HepG2 (cell line): ENCODE results near the gene TMEM14C. TPM values are rescaled to one million over a fixed set of nuclear protein-coding genes. Genes with fewer than 3 reads are reported as not detected.

Experiments used
- AHR ChIP-seq: IDR thresholded peaks from 2 replicates; pipeline ENCODE4 v1.6.1; 2018; ENCODE audit warnings: missing genetic modification reagents, missing compliant biosample characterization
- BORCS8-MEF2B ChIP-seq: sonication (generic); formaldehyde crosslinking; IDR thresholded peaks from 2 replicates; pipeline ENCODE4 v1.8.0; 2022; ENCODE audit warnings: mild to moderate bottlenecking, missing genetic modification reagents
- CHD2 ChIP-seq: IDR thresholded peaks from 2 replicates; pipeline ENCODE4 v1.6.1; 2011; ENCODE audit warnings: low read depth, low read length, improper control_type of control experiment
- CREB1 ChIP-seq, 2 experiments: fragments of 450-650 bp in 1 of 2; IDR thresholded peaks; 2 replicates each; pipeline ENCODE4 v1.6.1; 2016 to 2017; ENCODE audit warnings: control low read depth in 1 of 2, mild to moderate bottlenecking in 1 of 2, missing compliant biosample characterization in 1 of 2, missing genetic modification characterization in 1 of 2
- DR1 ChIP-seq: sonication (generic); formaldehyde crosslinking; IDR thresholded peaks from 2 replicates; pipeline ENCODE4 v1.8.0; 2021; ENCODE audit warnings: mild to moderate bottlenecking, missing genetic modification reagents, inconsistent platforms
- EP300 ChIP-seq, 3 experiments: sonication (generic) in 1 of 3; formaldehyde crosslinking in 1 of 3; IDR thresholded peaks; 2 replicates each; pipeline versions ENCODE4 v1.5.1 to v1.6.1; 2011 to 2020; ENCODE audit warnings: low read depth in 2 of 3, low read length in 2 of 3, borderline replicate concordance in 1 of 3, improper control_type of control experiment in 1 of 3, mild to moderate bottlenecking in 1 of 3, missing genetic modification reagents in 1 of 3, moderate library complexity in 1 of 3
- GLI4 ChIP-seq: sonication (generic); formaldehyde crosslinking; IDR thresholded peaks from 2 replicates; pipeline ENCODE4 v1.5.1; 2020; ENCODE audit warnings: missing genetic modification reagents, mild to moderate bottlenecking, moderate library complexity, borderline replicate concordance
- HIVEP1 ChIP-seq: sonication (generic); formaldehyde crosslinking; IDR thresholded peaks from 2 replicates; pipeline ENCODE4 v1.4.0; 2020; ENCODE audit warnings: mild to moderate bottlenecking, missing genetic modification reagents
- IRX3 ChIP-seq: sonication (generic); formaldehyde crosslinking; IDR thresholded peaks from 2 replicates; pipeline ENCODE4 v1.8.1; 2023; ENCODE audit warnings: mild to moderate bottlenecking, low read depth, missing genetic modification reagents, borderline replicate concordance
- MIER3 ChIP-seq: IDR thresholded peaks from 2 replicates; pipeline ENCODE4 v1.6.1; 2016; ENCODE audit warnings: missing compliant biosample characterization, borderline replicate concordance
- MYNN ChIP-seq: sonication (generic); formaldehyde crosslinking; IDR thresholded peaks from 2 replicates; pipeline ENCODE4 v1.4.0; 2020; ENCODE audit warnings: mild to moderate bottlenecking, low read depth, missing genetic modification reagents
- NBN ChIP-seq: fragments of 450-650 bp; conservative IDR thresholded peaks from 2 replicates; pipeline ENCODE4 v1.6.1; 2017
- SOX13 ChIP-seq, 3 experiments: fragments of 450-650 bp in 1 of 3; sonication (generic) in 1 of 3; formaldehyde crosslinking in 1 of 3; IDR thresholded peaks in 2 of 3; conservative IDR thresholded peaks in 1 of 3; 2 replicates each; pipeline versions ENCODE4 v1.5.0 to v1.6.1; 2016 to 2020; ENCODE audit warnings: antibody characterized with exemption in 1 of 3, mild to moderate bottlenecking in 1 of 3, missing compliant biosample characterization in 1 of 3, missing genetic modification reagents in 1 of 3, moderate library complexity in 1 of 3
- ZFP90 ChIP-seq: sonication (generic); formaldehyde crosslinking; IDR thresholded peaks from 2 replicates; pipeline ENCODE4 v1.8.0; 2022; ENCODE audit warnings: missing genetic modification reagents, mild to moderate bottlenecking, inconsistent platforms, borderline replicate concordance
- ZNF292 ChIP-seq: sonication (generic); formaldehyde crosslinking; IDR thresholded peaks from 2 replicates; pipeline ENCODE4 v1.8.1; 2022; ENCODE audit warnings: mild to moderate bottlenecking, low read depth, missing genetic modification reagents, borderline replicate concordance
- ZNF382 ChIP-seq: sonication (generic); formaldehyde crosslinking; IDR thresholded peaks from 2 replicates; pipeline ENCODE4 v1.5.0; 2020; ENCODE audit warnings: missing genetic modification reagents, mild to moderate bottlenecking, borderline replicate concordance
- ZNF552 ChIP-seq: sonication (generic); formaldehyde crosslinking; IDR thresholded peaks from 2 replicates; pipeline ENCODE4 v1.9.0; 2022; ENCODE audit warnings: missing genetic modification reagents, mild to moderate bottlenecking, borderline replicate concordance
- ZNF816 ChIP-seq: sonication (generic); formaldehyde crosslinking; IDR thresholded peaks from 2 replicates; pipeline ENCODE4 v1.8.0; 2022; ENCODE audit warnings: missing genetic modification reagents, mild to moderate bottlenecking, borderline replicate concordance
- polyA plus RNA-seq, 8 experiments: library from polyadenylated mRNA; depleted of rRNA in 3 of 8; stranded (reverse) in 7 of 8; unstranded in 1 of 8; fragments of >200 nt; fragmentation: Illumina TruSeq in 4 of 8; extraction: Trizol in 4 of 8; gene quantifications; 2 replicates each; pipeline versions ENCODE4 v1.2.1 to v1.2.3, GENCODE V29; 2011 to 2016; ENCODE audit warnings: low read depth in 4 of 8, missing spikeins in 1 of 8, mixed read lengths in 1 of 8; ENCODE audit not compliant: insufficient read depth in 1 of 8
- total RNA-seq, 5 experiments: library from RNA; depleted of rRNA; stranded (reverse); fragments of >200 nt; fragmentation: Illumina TruSeq; extraction: Trizol; gene quantifications; 2 replicates each; pipeline ENCODE4 v1.2.3, GENCODE V29; 2016; ENCODE audit warnings: low read depth in 1 of 5
- TF ChIP-seq, protein P1 (sequence below): sonication (generic); formaldehyde crosslinking; IDR thresholded peaks from 2 replicates; pipeline ENCODE4 v1.4.0; 2020; ENCODE audit warnings: missing genetic modification reagents
- TF ChIP-seq, protein P2 (sequence below): IDR thresholded peaks from 2 replicates; pipeline ENCODE4 v1.6.1; 2012; ENCODE audit warnings: low read depth, low read length, improper control_type of control experiment
- TF ChIP-seq, protein P3 (sequence below): sonication (generic); formaldehyde crosslinking; IDR thresholded peaks from 2 replicates; pipeline ENCODE4 v1.8.1; 2023; ENCODE audit warnings: mild to moderate bottlenecking, missing genetic modification reagents, borderline replicate concordance
- TF ChIP-seq, protein P4 (sequence below): sonication (generic); formaldehyde crosslinking; IDR thresholded peaks from 2 replicates; pipeline ENCODE4 v1.5.1; 2020; ENCODE audit warnings: missing genetic modification reagents, mild to moderate bottlenecking, borderline replicate concordance

Gene TMEM14C
- total and polyA plus RNA-seq, 2 of the 13 experiments (the other 11 are each of a cell fraction or from before 2014, with no cell fraction given): 184 TPM

DNA sequence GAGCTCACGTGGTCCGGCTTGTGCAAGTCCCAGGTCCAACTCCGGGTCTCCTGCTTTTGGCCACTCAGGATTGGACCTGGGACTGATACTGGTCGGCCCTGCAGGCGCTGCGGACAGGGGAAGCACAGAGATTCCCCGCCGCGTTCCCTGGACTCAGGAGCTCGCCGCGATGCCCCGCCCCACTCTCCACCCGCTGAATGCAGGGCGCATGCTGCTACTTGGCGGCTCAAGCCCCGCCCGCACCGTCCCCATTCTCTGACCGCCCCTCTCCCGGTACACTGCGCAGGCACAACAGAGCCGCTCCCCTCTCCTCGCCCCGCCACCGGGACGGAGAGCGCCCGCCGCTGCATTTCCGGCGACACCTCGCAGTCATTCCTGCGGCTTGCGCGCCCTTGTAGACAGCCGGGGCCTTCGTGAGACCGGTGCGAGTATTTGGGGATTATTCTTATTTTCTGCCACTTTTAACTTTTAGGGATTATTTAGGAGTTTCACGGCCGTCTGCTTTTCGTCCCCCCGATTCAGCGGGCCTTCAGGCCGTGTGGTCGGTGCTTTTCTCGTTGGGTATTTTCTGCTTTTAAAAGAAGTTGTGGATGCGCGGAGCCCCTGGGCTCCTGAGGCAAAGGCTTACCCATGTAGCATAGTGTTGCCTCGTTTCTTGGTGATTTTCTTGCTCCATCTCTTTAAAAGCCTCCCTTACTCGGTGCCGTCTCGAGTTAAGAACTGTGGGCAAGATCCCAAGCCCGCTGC is at the start of gene TMEM14C (continued):
- TF ChIP-seq EP300 (IDR thresholded peaks at IDR 0.05; ENCODE audit: low read depth in 2 of 2, low read length in 2 of 2) (peak in 1 of 2 experiments; percentile 58; a peak in 2 of 4 replicates), EP300 (CRISPR knock-in tag; IDR thresholded peaks at IDR 0.05; ENCODE audit: borderline replicate concordance) (peak; percentile 14; the same call in 1 of the 2 replicates), ZFP90 (CRISPR knock-in tag) (peak; percentile 64), GLI4 (CRISPR knock-in tag) (0 out of 2 replicates have a peak, but pooled peaks have one; percentile 56), MYNN (no peak; the same call in 1 of the 2 replicates), ZNF292 (CRISPR knock-in tag) (peak; percentile 96), ZNF816 (peak; percentile 69; the same call in 1 of the 2 replicates), SOX13 (IDR thresholded peaks at IDR 0.05) (no peak), SOX13 (CRISPR knock-in tag; conservative IDR thresholded peaks at IDR 0.05 in 1 of 2, IDR thresholded peaks at IDR 0.05 in 1 of 2) (peak in 1 of 2 experiments; percentile 71; a peak in 2 of 4 replicates), HIVEP1 (CRISPR knock-in tag) (peak; percentile 98), CHD2 (peak; percentile 33; the same call in 1 of the 2 replicates), CREB1 (IDR thresholded peaks at IDR 0.05) (peak; percentile 57), CREB1 (CRISPR knock-in tag; IDR thresholded peaks at IDR 0.05) (peak; percentile 54; the same call in 1 of the 2 replicates), ZNF552 (CRISPR knock-in tag) (no peak), DR1 (CRISPR knock-in tag) (peak; percentile 74), BORCS8-MEF2B (CRISPR knock-in tag) (peak; percentile 96), NBN (no peak), ZNF382 (CRISPR knock-in tag) (no peak), IRX3 (CRISPR knock-in tag) (no peak; the same call in 1 of the 2 replicates), AHR (CRISPR knock-in tag) (no peak; the same call in 1 of the 2 replicates), MIER3 (CRISPR knock-in tag) (peak; percentile 74; the same call in 1 of the 2 replicates)
- TF ChIP-seq, protein P1, sequence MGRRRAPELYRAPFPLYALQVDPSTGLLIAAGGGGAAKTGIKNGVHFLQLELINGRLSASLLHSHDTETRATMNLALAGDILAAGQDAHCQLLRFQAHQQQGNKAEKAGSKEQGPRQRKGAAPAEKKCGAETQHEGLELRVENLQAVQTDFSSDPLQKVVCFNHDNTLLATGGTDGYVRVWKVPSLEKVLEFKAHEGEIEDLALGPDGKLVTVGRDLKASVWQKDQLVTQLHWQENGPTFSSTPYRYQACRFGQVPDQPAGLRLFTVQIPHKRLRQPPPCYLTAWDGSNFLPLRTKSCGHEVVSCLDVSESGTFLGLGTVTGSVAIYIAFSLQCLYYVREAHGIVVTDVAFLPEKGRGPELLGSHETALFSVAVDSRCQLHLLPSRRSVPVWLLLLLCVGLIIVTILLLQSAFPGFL: no peak
- TF ChIP-seq, protein P2, sequence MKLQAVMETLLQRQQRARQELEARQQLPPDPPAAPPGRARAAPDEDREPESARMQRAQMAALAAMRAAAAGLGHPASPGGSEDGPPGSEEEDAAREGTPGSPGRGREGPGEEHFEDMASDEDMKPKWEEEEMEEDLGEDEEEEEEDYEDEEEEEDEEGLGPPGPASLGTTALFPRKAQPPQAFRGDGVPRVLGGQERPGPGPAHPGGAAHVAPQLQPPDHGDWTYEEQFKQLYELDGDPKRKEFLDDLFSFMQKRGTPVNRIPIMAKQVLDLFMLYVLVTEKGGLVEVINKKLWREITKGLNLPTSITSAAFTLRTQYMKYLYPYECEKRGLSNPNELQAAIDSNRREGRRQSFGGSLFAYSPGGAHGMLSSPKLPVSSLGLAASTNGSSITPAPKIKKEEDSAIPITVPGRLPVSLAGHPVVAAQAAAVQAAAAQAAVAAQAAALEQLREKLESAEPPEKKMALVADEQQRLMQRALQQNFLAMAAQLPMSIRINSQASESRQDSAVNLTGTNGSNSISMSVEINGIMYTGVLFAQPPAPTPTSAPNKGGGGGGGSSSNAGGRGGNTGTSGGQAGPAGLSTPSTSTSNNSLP: peak; percentile 45; the same call in 1 of the 2 replicates
- TF ChIP-seq, protein P3, sequence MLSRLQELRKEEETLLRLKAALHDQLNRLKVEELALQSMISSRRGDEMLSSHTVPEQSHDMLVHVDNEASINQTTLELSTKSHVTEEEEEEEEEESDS (CRISPR knock-in tag): 0 out of 2 replicates have a peak, but pooled peaks have one; percentile 28
- TF ChIP-seq, protein P4, sequence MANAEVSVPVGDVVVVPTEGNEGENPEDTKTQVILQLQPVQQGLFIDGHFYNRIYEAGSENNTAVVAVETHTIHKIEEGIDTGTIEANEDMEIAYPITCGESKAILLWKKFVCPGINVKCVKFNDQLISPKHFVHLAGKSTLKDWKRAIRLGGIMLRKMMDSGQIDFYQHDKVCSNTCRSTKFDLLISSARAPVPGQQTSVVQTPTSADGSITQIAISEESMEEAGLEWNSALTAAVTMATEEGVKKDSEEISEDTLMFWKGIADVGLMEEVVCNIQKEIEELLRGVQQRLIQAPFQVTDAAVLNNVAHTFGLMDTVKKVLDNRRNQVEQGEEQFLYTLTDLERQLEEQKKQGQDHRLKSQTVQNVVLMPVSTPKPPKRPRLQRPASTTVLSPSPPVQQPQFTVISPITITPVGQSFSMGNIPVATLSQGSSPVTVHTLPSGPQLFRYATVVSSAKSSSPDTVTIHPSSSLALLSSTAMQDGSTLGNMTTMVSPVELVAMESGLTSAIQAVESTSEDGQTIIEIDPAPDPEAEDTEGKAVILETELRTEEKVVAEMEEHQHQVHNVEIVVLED (CRISPR knock-in tag): peak; percentile 88
